Liver (tissue), 9 donors: ENCODE results near the gene MAGEA4. TPM values are rescaled to one million over a fixed set of nuclear protein-coding genes. Genes with fewer than 3 reads are reported as not detected.

Experiments used
- DNase-seq: peaks from one replicate; pipeline ENCODE4 v3.0.0-alpha.2; 2017; ENCODE audit warnings: low spot score
- H3K27ac ChIP-seq, 2 donors: one replicate each; pipeline ENCODE4 v1.7.0; 2013; ENCODE audit warnings: inconsistent platforms in 2 of 2, low read length in 2 of 2, control low read depth in 1 of 2, low read depth in 1 of 2, mild to moderate bottlenecking in 1 of 2
- H3K27me3 ChIP-seq, 4 donors: one replicate each; pipeline versions ENCODE4 v1.6.1 to v1.7.0; 2013; ENCODE audit warnings: low read length in 3 of 4, inconsistent platforms in 1 of 4, mild to moderate bottlenecking in 1 of 4, moderate library complexity in 1 of 4; ENCODE audit not compliant: control insufficient read depth in 4 of 4, insufficient read depth in 4 of 4
- H3K36me3 ChIP-seq, 4 donors: one replicate each; pipeline versions ENCODE4 v1.6.1 to v1.7.0; 2013; ENCODE audit warnings: low read length in 3 of 4, mild to moderate bottlenecking in 3 of 4, low read depth in 1 of 4, moderate library complexity in 1 of 4; ENCODE audit not compliant: control insufficient read depth in 4 of 4, insufficient read depth in 3 of 4
- H3K4me1 ChIP-seq, 4 donors: one replicate each; pipeline versions ENCODE4 v1.6.1 to v1.7.0; 2013; ENCODE audit warnings: low read length in 3 of 4, mild to moderate bottlenecking in 3 of 4, moderate library complexity in 1 of 4; ENCODE audit not compliant: control insufficient read depth in 4 of 4, insufficient read depth in 4 of 4
- H3K4me3 ChIP-seq, 3 donors: one replicate each; pipeline versions ENCODE4 v1.6.1 to v1.7.0; 2013; ENCODE audit warnings: low read length in 3 of 3, control low read depth in 1 of 3, low read depth in 1 of 3, mild to moderate bottlenecking in 1 of 3
- H3K9ac ChIP-seq, 2 donors: one replicate each; pipeline ENCODE4 v1.7.0; 2013; ENCODE audit warnings: low read length in 2 of 2, mild to moderate bottlenecking in 2 of 2, moderate library complexity in 2 of 2, control low read depth in 1 of 2, low read depth in 1 of 2
- H3K9me3 ChIP-seq, 4 donors: one replicate each; pipeline versions ENCODE4 v1.6.1 to v1.7.0; 2013; ENCODE audit warnings: low read length in 3 of 4; ENCODE audit not compliant: control insufficient read depth in 4 of 4
- EGR1 ChIP-seq, 2 donors: IDR thresholded peaks; 2 replicates each; pipeline ENCODE4 v1.6.1; 2016 to 2018; ENCODE audit warnings: antibody characterized with exemption in 2 of 2, low read depth in 2 of 2
- FOXA1 ChIP-seq: IDR thresholded peaks from 2 replicates; pipeline ENCODE4 v1.6.1; 2016; ENCODE audit warnings: antibody characterized with exemption
- FOXA2 ChIP-seq: IDR thresholded peaks from 2 replicates; pipeline ENCODE4 v1.6.1; 2016; ENCODE audit warnings: antibody characterized with exemption
- GABPA ChIP-seq, 2 donors: IDR thresholded peaks in 1 of 2; conservative IDR thresholded peaks in 1 of 2; 2 replicates each; pipeline ENCODE4 v1.6.1; 2016; ENCODE audit warnings: antibody characterized with exemption in 2 of 2, mild to moderate bottlenecking in 1 of 2, moderate library complexity in 1 of 2
- HNF4A ChIP-seq, 2 donors: conservative IDR thresholded peaks; 2 replicates each; pipeline ENCODE4 v1.6.1; 2016; ENCODE audit warnings: antibody characterized with exemption in 2 of 2, mild to moderate bottlenecking in 2 of 2
- HNF4G ChIP-seq: IDR thresholded peaks from 2 replicates; pipeline ENCODE4 v1.6.1; 2016; ENCODE audit warnings: antibody characterized with exemption
- JUND ChIP-seq, 2 donors: IDR thresholded peaks; 2 replicates each; pipeline ENCODE4 v1.6.1; 2016; ENCODE audit warnings: antibody characterized with exemption in 2 of 2
- NR2F2 ChIP-seq: IDR thresholded peaks from 2 replicates; pipeline ENCODE4 v1.6.1; 2016; ENCODE audit warnings: antibody characterized with exemption
- RAD21 ChIP-seq, 2 donors: IDR thresholded peaks; 2 replicates each; pipeline ENCODE4 v1.6.1; 2016; ENCODE audit warnings: antibody characterized with exemption in 2 of 2, mild to moderate bottlenecking in 2 of 2
- RXRA ChIP-seq, 2 donors: IDR thresholded peaks; 2 replicates each; pipeline ENCODE4 v1.6.1; 2017 to 2018; ENCODE audit warnings: antibody characterized with exemption in 2 of 2, mild to moderate bottlenecking in 1 of 2
- SP1 ChIP-seq: IDR thresholded peaks from 2 replicates; pipeline ENCODE4 v1.6.1; 2018; ENCODE audit warnings: antibody characterized with exemption, mild to moderate bottlenecking
- TAF1 ChIP-seq: conservative IDR thresholded peaks from 2 replicates; pipeline ENCODE4 v1.6.1; 2016; ENCODE audit warnings: antibody characterized with exemption, mild to moderate bottlenecking
- YY1 ChIP-seq: IDR thresholded peaks from 2 replicates; pipeline ENCODE4 v1.6.1; 2016; ENCODE audit warnings: antibody characterized with exemption, mild to moderate bottlenecking
- WGBS: extraction: QIAGEN DNeasy Blood & Tissue Kit; methylation state at CpG from one replicate; pipeline ENCODE4 v1.1.7; 2013; 5-methylcytosine and 5-hydroxymethylcytosine counted together
- polyA plus RNA-seq, 2 donors: library from polyadenylated mRNA; stranded (reverse) in 1 of 2; unstranded in 1 of 2; fragments of 200-250 nt in 1 of 2; fragments of >200 nt in 1 of 2; fragmentation: Nextera tagmentation in 1 of 2; extraction: Ambion mirVana in 1 of 2; gene quantifications; one replicate each; pipeline versions ENCODE4 v1.2.1 to v1.2.3, GENCODE V29; 2013 to 2015
- total RNA-seq, 2 donors: library from RNA; depleted of rRNA; stranded (reverse); fragments of >200 nt; gene quantifications; one replicate each; pipeline ENCODE4 v1.2.3, GENCODE V29; 2014
- TF ChIP-seq, protein P1 (sequence below): IDR thresholded peaks from 2 replicates; pipeline ENCODE4 v1.6.1; 2016; ENCODE audit warnings: antibody characterized with exemption
- TF ChIP-seq, protein P2 (sequence below): IDR thresholded peaks from 2 replicates; pipeline ENCODE4 v1.6.1; 2016; ENCODE audit warnings: antibody characterized with exemption, mild to moderate bottlenecking
- TF ChIP-seq, protein P3 (sequence below): fragments of 150-350 bp; IDR thresholded peaks from 2 replicates; pipeline ENCODE4 v1.5.1; 2017; ENCODE audit warnings: improper control_type of control experiment, low read depth, low read length; ENCODE audit not compliant: missing input control
- TF ChIP-seq, protein P4 (sequence below): IDR thresholded peaks from 2 replicates; pipeline ENCODE4 v1.6.1; 2016; ENCODE audit warnings: antibody characterized with exemption
- donor health status: healthy.
- donor health status: healthy.
- donor health status: healthy.
- donor health status: healthy.
- donor health status: healthy.

Gene MAGEA4, protein sequence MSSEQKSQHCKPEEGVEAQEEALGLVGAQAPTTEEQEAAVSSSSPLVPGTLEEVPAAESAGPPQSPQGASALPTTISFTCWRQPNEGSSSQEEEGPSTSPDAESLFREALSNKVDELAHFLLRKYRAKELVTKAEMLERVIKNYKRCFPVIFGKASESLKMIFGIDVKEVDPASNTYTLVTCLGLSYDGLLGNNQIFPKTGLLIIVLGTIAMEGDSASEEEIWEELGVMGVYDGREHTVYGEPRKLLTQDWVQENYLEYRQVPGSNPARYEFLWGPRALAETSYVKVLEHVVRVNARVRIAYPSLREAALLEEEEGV
- total RNA-seq = not detected
- not detected for polyA plus RNA-seq

DNA sequence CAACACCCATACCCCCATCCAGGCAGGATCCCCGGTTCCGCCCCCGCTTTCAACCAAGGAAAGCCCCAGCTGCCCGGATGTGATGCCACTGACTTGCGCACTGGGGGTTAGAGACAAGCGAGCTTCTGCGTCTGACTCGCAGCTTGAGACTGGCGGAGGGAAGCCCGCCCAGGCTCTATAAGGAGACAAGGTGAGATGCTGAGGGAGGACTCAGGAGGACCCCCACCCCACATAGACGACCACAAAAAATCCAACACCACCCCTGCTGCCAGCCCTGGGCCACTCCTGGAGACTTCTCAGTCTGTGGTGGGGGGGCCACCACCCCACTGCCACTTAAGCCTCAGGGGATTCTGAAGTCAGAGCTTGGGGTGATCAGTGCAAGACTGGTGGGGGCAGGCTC, at the start of gene MAGEA4:
TSS of gene MAGEA4 (plus strand) at position 110 of the 400 bp plus-strand sequence. CDS start 10,776 bp downstream, outside the sequence.
- no peaks in the 10 kb centered on the region for H3K9me3 ChIP-seq
- WGBS = 94% methylated on average over 11 of the region's 11 CpGs

DNA sequence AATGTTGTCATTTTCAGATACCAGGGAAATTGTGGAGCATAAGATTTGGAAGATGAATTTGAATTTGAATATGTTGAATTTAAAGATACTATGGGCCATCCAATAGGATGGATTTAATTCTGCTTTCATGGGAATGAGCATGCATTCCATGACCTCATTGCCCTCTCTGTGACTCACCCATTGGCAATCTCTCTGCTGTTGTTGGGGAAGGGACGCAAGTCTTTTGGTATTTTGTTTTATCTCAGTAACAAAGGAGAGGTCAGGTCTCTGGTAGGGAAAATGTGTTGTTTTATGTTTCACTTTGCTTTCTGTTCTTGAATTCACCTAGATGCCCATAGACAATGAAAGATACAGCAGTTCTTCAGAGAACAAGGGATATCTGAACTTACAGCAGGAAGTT, 42.1 kb upstream of the MAGEA4 start:
- no peaks in the 10 kb centered on the region for H3K27me3 ChIP-seq
- no peak overlapping the region for H3K27ac ChIP-seq
- H3K4me3 ChIP-seq = no peak overlapping the region
- no peak for TF ChIP-seq YY1
- TF ChIP-seq EGR1 (IDR thresholded peaks at IDR 0.05; ENCODE audit: low read depth in 2 of 2) = no peak
- TF ChIP-seq, protein P1, sequence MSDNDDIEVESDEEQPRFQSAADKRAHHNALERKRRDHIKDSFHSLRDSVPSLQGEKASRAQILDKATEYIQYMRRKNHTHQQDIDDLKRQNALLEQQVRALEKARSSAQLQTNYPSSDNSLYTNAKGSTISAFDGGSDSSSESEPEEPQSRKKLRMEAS = no peak
- no peak for TF ChIP-seq HNF4A (conservative IDR thresholded peaks at IDR 0.05)
- no peak for TF ChIP-seq NR2F2
- no peak for TF ChIP-seq HNF4G
- TF ChIP-seq RXRA (IDR thresholded peaks at IDR 0.05) = no peak
- no peak for TF ChIP-seq FOXA2
- no peak for TF ChIP-seq JUND (IDR thresholded peaks at IDR 0.05)
- no peak for TF ChIP-seq RAD21 (IDR thresholded peaks at IDR 0.05)
- no peak for TF ChIP-seq FOXA1
- TF ChIP-seq TAF1 = no peak
- TF ChIP-seq, protein P2, sequence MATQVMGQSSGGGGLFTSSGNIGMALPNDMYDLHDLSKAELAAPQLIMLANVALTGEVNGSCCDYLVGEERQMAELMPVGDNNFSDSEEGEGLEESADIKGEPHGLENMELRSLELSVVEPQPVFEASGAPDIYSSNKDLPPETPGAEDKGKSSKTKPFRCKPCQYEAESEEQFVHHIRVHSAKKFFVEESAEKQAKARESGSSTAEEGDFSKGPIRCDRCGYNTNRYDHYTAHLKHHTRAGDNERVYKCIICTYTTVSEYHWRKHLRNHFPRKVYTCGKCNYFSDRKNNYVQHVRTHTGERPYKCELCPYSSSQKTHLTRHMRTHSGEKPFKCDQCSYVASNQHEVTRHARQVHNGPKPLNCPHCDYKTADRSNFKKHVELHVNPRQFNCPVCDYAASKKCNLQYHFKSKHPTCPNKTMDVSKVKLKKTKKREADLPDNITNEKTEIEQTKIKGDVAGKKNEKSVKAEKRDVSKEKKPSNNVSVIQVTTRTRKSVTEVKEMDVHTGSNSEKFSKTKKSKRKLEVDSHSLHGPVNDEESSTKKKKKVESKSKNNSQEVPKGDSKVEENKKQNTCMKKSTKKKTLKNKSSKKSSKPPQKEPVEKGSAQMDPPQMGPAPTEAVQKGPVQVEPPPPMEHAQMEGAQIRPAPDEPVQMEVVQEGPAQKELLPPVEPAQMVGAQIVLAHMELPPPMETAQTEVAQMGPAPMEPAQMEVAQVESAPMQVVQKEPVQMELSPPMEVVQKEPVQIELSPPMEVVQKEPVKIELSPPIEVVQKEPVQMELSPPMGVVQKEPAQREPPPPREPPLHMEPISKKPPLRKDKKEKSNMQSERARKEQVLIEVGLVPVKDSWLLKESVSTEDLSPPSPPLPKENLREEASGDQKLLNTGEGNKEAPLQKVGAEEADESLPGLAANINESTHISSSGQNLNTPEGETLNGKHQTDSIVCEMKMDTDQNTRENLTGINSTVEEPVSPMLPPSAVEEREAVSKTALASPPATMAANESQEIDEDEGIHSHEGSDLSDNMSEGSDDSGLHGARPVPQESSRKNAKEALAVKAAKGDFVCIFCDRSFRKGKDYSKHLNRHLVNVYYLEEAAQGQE = no peak
- TF ChIP-seq, protein P3, sequence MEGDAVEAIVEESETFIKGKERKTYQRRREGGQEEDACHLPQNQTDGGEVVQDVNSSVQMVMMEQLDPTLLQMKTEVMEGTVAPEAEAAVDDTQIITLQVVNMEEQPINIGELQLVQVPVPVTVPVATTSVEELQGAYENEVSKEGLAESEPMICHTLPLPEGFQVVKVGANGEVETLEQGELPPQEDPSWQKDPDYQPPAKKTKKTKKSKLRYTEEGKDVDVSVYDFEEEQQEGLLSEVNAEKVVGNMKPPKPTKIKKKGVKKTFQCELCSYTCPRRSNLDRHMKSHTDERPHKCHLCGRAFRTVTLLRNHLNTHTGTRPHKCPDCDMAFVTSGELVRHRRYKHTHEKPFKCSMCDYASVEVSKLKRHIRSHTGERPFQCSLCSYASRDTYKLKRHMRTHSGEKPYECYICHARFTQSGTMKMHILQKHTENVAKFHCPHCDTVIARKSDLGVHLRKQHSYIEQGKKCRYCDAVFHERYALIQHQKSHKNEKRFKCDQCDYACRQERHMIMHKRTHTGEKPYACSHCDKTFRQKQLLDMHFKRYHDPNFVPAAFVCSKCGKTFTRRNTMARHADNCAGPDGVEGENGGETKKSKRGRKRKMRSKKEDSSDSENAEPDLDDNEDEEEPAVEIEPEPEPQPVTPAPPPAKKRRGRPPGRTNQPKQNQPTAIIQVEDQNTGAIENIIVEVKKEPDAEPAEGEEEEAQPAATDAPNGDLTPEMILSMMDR = no peak
- H3K4me1 ChIP-seq = no peaks in the 10 kb centered on the region
- WGBS = 63% methylated on average over 1 of the region's 1 CpG
- no peaks in the 10 kb centered on the region for H3K36me3 ChIP-seq
- DNase-seq = no peak
- H3K9me3 ChIP-seq = peaks cover 0 to 4% (median 0%) of the 10 kb centered on the region in 4 donors
- no peak overlapping the region for H3K9ac ChIP-seq

More for the DNA sequence above, at the start of gene MAGEA4:
- no peak for DNase-seq
- Histone ChIP-seq H3K9ac (no peak within 1 kb of the TSS), H3K4me1 (no peaks in the 10 kb centered on the region), H3K4me3 (no peak within 1 kb of the TSS), H3K27ac (no peak within 1 kb of the TSS), H3K27me3 (no peaks in the 10 kb centered on the region), H3K36me3 (no peaks in the 10 kb centered on the region)
- TF ChIP-seq, protein P3 = no peak
- TF ChIP-seq FOXA2 (no peak), TAF1 (no peak), NR2F2 (no peak), HNF4A (conservative IDR thresholded peaks at IDR 0.05) (no peak), YY1 (no peak), JUND (IDR thresholded peaks at IDR 0.05) (no peak), GABPA (IDR thresholded peaks at IDR 0.05 in 1 of 2, conservative IDR thresholded peaks at IDR 0.05 in 1 of 2) (no peak), SP1 (no peak)
- TF ChIP-seq, protein P4, sequence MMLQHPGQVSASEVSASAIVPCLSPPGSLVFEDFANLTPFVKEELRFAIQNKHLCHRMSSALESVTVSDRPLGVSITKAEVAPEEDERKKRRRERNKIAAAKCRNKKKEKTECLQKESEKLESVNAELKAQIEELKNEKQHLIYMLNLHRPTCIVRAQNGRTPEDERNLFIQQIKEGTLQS = no peak
